GM18498 (cell line): ENCODE data around the gene CDH12.
"Not testable (repeated sequence)": the region's sequence is repeated elsewhere in the genome, so short reads cannot be mapped to it uniquely, and the experiment has no call there.

ENCODE experiments used
- ATAC-seq: cut with Tn5 transposase; IDR thresholded peaks from one replicate; pipeline ENCODE4 v1.9.1; 2021; ENCODE audit warnings: mild to moderate bottlenecking, moderate library complexity; ENCODE audit not compliant: unreplicated experiment

The CDH12 gene

GRCh38 chr5:22577006-22577405 lies 276.1 kb downstream of the CDH12 start:
- ATAC-seq = no peak

- ATAC-seq = no peak
These were observed 280.2 kb downstream of the CDH12 start for GRCh38 chr5:22572941-22573340.

GRCh38 chr5:22567983-22568382 lies 285.2 kb downstream of the CDH12 start:
- no peak for ATAC-seq

- ATAC-seq = no peak
These were observed 293.0 kb downstream of the CDH12 start for GRCh38 chr5:22560147-22560546.

DNA sequence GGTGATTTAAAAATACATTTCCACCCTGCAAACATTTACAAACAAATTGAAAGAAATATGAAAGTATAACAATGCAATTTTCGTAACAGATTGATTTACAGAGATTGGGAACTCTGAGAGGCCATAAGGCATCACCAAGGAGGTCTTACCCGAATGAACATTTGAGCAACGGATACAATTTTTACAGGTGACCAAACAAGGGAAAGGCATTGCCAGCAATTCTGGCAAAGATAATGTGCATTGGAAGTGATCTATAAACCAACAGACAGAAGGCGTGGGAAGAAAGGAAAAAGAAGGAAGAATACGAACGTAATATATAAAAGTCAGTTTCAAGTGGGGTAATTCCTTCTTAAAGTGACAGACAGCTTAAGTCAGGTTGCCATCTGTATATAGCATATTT lies 295.9 kb downstream of the CDH12 start:
- ATAC-seq = no peak

DNA sequence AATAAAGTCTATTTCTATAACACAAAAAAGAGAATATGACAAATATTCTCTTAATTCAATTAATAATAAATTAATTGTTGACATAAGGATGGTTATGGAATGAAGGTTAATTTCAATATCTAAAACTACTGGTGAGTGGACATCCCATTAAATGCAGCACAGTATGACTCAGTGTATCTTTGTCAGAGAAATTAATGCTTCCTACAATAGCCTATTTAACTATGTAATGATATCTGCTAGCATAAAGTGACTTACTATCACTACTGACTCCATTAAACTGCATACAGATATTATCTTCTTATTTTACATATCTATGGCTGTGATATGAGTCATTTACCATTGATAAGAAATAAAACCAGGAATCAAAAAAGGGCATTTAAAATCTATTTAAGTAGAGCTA lies 298.7 kb downstream of the CDH12 start:
- ATAC-seq = no peak

DNA sequence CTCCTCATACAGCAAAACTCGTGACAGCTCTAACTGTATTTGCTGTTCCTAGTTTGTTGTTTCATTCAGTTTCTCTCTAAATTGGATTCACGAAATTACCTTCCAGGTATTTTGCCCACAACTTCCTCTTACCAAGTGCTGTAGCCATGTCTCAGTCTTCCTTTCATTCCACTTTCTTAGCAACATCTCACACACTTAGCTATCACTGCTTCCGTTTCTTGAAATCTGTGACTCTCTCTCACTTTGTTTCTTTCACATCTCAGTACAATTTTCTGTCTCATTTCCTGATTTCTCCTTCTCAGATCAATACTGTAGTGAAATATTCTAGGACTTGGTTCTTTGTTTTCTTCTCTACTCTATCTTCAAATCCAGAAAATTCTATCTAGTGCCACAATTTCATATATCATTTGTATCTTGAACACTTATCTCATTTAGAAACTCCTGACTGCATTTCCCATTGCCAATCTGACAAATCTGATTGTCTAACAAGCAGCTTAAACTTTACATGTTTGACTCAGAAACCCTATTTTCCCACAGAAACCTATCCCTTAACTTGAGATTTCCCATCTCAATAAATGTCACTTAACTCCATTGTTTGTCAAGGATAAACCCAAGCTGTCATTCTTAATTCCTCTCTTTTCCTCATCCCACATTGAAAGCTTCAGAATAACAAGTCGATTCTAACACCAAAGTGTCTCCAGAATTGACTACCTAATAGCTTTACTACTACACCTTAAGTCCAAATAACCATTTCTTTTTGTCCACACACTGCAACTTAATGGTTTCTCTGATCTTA lies 303.1 kb downstream of the CDH12 start:
- ATAC-seq = no peak

- ATAC-seq = no peak
These were observed 310.8 kb downstream of the CDH12 start for GRCh38 chr5:22542340-22542739.

- ATAC-seq = no peak
These were observed 312.1 kb downstream of the CDH12 start for GRCh38 chr5:22541037-22541436.

- no peak for ATAC-seq
These were observed 313.4 kb downstream of the CDH12 start for GRCh38 chr5:22539762-22540161.

- no peak for ATAC-seq
These were observed 321.2 kb downstream of the CDH12 start for GRCh38 chr5:22531986-22532385.

DNA sequence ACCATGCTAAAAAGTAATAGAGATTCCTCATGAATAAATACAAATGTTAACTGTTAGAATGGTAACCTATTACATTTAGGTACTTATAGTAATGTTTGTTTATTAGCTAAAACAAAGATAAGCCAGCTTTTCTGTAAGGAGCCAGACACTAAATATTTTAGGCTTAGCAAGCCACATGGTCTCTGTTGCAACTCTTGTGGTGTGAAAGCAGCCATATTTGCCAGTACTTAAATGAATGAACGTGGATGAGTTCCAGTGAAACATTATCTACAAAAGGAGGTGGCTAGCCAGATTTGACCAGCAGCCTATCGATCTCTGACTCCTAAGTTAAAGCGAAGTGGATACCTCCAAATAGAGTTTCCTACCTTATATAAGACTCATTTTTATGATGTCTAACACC lies 331.6 kb downstream of the CDH12 start:
- no peak for ATAC-seq

GRCh38 chr5:22516497-22516896 lies 336.6 kb downstream of the CDH12 start:
- not testable (repeated sequence) for ATAC-seq

DNA sequence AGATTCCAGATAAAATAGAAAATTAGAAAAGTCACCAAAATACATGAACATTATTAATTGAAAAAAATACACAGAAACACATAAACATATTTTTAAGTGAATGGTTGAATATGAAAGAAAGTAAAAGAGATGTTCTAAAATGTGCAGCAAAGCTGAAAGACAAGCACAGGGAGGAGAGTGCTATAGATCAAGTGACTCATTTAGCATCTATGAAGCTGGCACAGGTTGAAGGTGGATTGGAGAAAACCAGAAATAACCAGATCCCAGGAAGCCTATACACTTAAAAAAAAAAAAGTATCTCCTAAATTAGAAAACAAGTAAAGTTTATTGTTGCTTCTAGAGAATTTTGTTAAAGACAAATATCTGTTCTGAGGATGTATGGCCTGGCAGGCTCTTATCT lies 338.9 kb downstream of the CDH12 start:
- no peak for ATAC-seq

DNA sequence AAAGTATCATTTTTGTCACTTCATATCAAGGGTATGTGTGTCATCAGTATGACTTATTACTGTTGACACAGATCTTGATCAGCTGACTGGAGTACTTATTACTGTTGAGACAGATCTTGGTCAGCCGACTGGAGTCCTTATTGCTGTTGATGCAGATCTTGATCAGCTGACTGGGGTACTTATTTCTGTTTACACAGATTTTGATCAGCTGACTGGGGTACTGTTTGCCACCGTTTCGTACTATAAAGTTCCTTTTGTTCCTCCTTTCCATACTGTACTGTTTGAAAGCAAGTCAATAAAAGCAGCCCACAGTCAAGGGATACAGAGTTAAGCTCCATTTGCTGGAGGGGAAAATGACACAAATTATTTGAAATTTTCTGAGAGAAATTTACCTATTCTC lies 347.3 kb downstream of the CDH12 start:
- no peak for ATAC-seq

- no peak for ATAC-seq
These were observed 348.7 kb downstream of the CDH12 start for GRCh38 chr5:22504411-22504810.

- no peak for ATAC-seq
These were observed 352.6 kb downstream of the CDH12 start for GRCh38 chr5:22500556-22500955.

DNA sequence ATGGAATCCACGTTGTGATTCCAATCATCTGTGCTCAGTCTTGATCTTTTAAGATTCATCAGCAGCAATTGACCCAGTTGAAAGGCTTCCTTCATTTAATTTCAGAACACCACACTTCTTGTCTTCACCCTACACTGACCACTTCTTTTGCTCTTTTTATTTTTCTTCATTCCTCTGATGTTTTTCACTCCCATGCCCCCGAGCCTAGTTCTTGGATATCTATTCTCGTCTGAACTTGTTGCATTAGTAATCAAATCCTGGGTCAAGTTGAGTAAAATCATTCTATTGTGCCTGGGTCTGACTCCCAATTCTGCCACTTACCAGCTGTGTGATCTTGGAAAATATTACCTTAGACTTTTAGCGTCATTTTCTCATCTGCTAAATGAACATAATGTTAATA lies 356.5 kb downstream of the CDH12 start:
- ATAC-seq = no peak

GRCh38 chr5:22495016-22495720 lies 358.0 kb downstream of the CDH12 start:
- ATAC-seq = no peak

- no peak for ATAC-seq
These were observed 364.7 kb downstream of the CDH12 start for GRCh38 chr5:22488427-22488826.

GRCh38 chr5:22480305-22480704 lies 372.8 kb downstream of the CDH12 start:
- ATAC-seq = no peak

GRCh38 chr5:22473886-22474285 lies 379.3 kb downstream of the CDH12 start:
- ATAC-seq = no peak
